ENCODE data around the gene MCHR1. TPM values are rescaled to one million over a fixed set of nuclear protein-coding genes. Genes with fewer than 3 reads are reported as not detected.
A peak's percentile ranks its signal among the peaks of the same experiment; 100 is the strongest.

Gene MCHR1
- total RNA-seq, 4 donors from 2014 or later: 0.33 to 2.1 TPM; not detected in 2

DNA sequence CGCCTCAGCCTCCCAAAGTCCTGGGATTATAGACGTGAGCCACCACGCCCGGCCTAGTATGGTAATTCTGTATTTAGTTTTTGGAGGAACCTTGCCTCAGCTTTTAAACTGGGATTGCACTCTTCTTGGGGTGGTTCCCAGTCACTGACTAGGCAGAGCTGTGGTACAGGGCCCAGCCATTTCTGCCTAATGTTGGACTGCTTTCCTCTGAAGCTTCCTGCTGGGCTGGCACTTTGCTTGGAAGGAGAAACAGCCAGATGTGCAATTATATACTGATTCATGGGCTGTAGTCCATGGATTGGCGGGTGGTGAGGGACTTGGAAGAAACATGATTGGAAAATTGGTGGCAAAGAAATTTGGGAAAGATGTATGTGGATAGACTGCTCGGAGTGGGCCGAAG lies 17.6 kb upstream of the MCHR1 start:
- 85% methylated on average over 7 of the region's 7 CpGs for whole genome bisulfite sequencing
- no peak overlapping the region for H3K4me3 ChIP-seq
- H3K27me3 ChIP-seq: no peaks in the 10 kb centered on the region
- no peak overlapping the region for H3K27ac ChIP-seq (replicated peaks in 1 of 4)
- peaks cover 21 to 27% (median 23%) of the 10 kb centered on the region in 4 donors for H3K4me1 ChIP-seq
- DNase-seq (ENCODE audit: extremely low spot score): no peak
- no peak for TF ChIP-seq POLR2A (IDR thresholded peaks at IDR 0.05; ENCODE audit: low read depth)
- no peak for TF ChIP-seq POLR2AphosphoS5 (IDR thresholded peaks at IDR 0.05)
- TF ChIP-seq, protein P1, sequence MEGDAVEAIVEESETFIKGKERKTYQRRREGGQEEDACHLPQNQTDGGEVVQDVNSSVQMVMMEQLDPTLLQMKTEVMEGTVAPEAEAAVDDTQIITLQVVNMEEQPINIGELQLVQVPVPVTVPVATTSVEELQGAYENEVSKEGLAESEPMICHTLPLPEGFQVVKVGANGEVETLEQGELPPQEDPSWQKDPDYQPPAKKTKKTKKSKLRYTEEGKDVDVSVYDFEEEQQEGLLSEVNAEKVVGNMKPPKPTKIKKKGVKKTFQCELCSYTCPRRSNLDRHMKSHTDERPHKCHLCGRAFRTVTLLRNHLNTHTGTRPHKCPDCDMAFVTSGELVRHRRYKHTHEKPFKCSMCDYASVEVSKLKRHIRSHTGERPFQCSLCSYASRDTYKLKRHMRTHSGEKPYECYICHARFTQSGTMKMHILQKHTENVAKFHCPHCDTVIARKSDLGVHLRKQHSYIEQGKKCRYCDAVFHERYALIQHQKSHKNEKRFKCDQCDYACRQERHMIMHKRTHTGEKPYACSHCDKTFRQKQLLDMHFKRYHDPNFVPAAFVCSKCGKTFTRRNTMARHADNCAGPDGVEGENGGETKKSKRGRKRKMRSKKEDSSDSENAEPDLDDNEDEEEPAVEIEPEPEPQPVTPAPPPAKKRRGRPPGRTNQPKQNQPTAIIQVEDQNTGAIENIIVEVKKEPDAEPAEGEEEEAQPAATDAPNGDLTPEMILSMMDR (IDR thresholded peaks at IDR 0.05): no peak
- TF ChIP-seq EP300 (IDR thresholded peaks at IDR 0.05): no peak
- H3K9me3 ChIP-seq: no peaks in the 10 kb centered on the region
- intact Hi-C loops (cut with DNase I): no loop called here
- H3K36me3 ChIP-seq: no peaks in the 10 kb centered on the region

DNA sequence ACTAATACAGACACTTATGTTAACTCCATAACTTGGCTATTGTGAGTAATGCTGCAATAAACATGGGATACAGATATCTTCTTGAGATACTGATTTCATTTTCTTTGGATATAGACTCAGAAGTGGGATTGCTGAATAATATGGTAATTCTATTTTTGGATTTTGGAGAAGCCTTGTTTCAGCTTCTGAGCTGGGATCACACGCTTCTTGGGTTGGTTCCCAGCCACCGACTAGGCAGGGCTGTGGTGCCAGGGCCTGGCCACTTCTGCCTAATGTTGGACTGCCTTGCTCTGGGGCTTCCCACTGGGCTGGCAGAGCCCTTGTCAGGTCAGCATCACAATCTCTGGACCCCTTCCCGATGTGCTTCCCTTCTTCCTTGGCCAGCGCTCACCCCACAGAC lies 14.0 kb upstream of the MCHR1 start:
- DNase-seq (ENCODE audit: extremely low spot score): no peak
- TF ChIP-seq POLR2A (IDR thresholded peaks at IDR 0.05; ENCODE audit: low read depth) (no peak), EP300 (IDR thresholded peaks at IDR 0.05) (no peak), POLR2AphosphoS5 (IDR thresholded peaks at IDR 0.05) (no peak)
- TF ChIP-seq, protein P1 (IDR thresholded peaks at IDR 0.05): no peak

DNA sequence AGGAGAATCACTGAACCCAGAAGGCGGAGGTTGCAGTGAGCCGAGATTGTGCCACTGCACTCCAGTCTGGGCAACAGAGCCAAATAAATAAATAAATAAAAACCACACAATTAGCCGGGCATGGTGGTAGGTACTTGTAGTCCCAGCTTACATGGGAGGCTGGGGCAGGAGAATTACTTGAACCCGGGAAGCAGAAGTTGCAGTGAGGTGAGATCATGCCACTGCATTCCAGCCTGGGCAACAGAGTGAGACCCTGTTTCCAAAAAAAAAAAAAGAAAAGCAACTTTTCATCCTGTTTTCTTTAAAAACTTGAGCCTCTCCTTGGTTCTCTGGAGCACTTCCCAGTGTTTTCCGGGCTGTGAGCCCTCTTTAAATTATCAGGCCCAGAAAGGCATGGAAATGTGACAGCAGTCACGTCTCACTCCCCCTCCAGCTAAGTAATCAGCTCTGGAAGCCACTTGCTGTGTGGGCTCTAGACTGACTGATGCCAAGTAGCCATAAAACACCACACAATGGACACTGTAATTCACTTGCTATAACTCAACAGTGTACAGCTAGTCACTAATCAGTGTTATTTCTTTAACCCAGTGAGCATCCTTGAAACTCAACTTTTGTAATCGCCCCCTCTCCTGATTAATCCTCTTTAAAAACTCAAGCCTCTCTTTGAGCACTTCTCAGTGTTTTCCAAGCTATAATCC lies 13.0 kb upstream of the MCHR1 start:
- intact Hi-C loops (cut with DNase I): no loop called here
- DNase-seq (ENCODE audit: extremely low spot score): no peak
- H3K36me3 ChIP-seq: no peaks in the 10 kb centered on the region
- H3K9me3 ChIP-seq: no peaks in the 10 kb centered on the region
- H3K27ac ChIP-seq (replicated peaks in 1 of 4): peak overlapping the region in 3 of 4 donors; percentile 37 to 71 (median 59)
- 52% methylated on average over 7 of the region's 7 CpGs for WGBS
- H3K4me3 ChIP-seq: no peak overlapping the region
- H3K27me3 ChIP-seq: no peaks in the 10 kb centered on the region
- H3K4me1 ChIP-seq: peaks cover 25 to 35% (median 32%) of the 10 kb centered on the region in 4 donors
- TF ChIP-seq, protein P1 (IDR thresholded peaks at IDR 0.05): no peak
- TF ChIP-seq POLR2A (IDR thresholded peaks at IDR 0.05; ENCODE audit: low read depth) (no peak), EP300 (IDR thresholded peaks at IDR 0.05) (no peak), POLR2AphosphoS5 (IDR thresholded peaks at IDR 0.05) (no peak)

More for the DNA sequence above, 14.0 kb upstream of the MCHR1 start:
- 17% methylated on average over 2 of the region's 4 CpGs for WGBS
- H3K4me1 ChIP-seq: peaks cover 25 to 35% (median 32%) of the 10 kb centered on the region in 4 donors
- H3K9me3 ChIP-seq: no peaks in the 10 kb centered on the region
- H3K27ac ChIP-seq (replicated peaks in 1 of 4): peak overlapping the region; percentile 6 to 71 (median 48)
- H3K36me3 ChIP-seq: no peaks in the 10 kb centered on the region
- H3K4me3 ChIP-seq: no peak overlapping the region
- intact Hi-C loops (cut with DNase I): no loop called here
- H3K27me3 ChIP-seq: no peaks in the 10 kb centered on the region

DNA sequence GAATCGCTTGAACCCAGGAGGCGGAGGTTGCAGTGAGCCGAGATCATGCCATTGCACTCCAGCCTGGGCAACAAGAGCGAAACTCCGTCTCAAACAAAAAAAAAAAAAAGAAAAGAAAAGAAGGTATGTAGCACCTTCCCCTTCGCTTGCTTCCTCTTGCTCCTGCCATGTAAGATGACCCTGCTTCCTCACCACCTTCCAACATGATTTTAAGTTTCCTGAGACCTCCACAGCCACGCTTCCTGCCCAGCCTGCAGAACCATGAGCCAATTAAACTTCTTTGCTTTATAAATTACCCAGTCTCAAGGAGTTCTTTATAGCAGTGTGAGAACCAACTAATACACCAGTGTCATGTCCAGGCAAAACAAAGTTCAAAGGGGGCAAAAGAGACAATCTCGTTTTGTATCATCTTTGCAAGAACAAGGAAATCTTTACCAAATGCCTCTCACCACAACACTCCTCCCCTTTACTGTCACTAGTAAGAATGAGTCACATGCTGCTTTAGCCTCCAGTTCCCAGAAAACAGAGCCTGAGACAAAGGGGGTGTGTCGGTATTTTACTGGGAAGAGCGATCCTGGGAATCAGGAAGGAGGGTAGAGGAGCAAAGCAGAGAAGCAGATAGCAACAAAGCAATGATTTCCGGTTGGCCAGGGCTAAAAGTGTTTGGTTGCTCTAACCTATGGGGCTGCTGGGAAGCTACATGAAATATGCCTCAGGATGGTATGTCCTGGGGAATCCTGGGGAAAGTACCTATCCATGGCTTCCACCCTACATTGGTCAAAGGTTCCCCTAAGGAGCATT lies 10.5 kb upstream of the MCHR1 start:
- no peaks in the 10 kb centered on the region for H3K36me3 ChIP-seq
- no peak for DNase-seq (ENCODE audit: extremely low spot score)
- H3K4me3 ChIP-seq: no peak overlapping the region
- H3K9me3 ChIP-seq: no peaks in the 10 kb centered on the region
- 81% methylated on average over 11 of the region's 11 CpGs for WGBS
- intact Hi-C loops (cut with DNase I): no loop called here
- H3K4me1 ChIP-seq: peaks cover 25 to 34% (median 30%) of the 10 kb centered on the region in 4 donors
- peak overlapping the region in 1 of 4 donors; percentile 36 for H3K27ac ChIP-seq (replicated peaks in 1 of 4)
- H3K27me3 ChIP-seq: no peaks in the 10 kb centered on the region
- TF ChIP-seq EP300 (IDR thresholded peaks at IDR 0.05) (no peak), POLR2AphosphoS5 (IDR thresholded peaks at IDR 0.05) (peak in 1 of 2 donors; percentile 11)
- TF ChIP-seq, protein P1 (IDR thresholded peaks at IDR 0.05): no peak

Measured in esophagus muscularis mucosa (tissue), 4 donors.